ENCODE results near the gene FIBCD1. TPM values are rescaled to one million over a fixed set of nuclear protein-coding genes. Genes with fewer than 3 reads are reported as not detected.

Gene FIBCD1
- total RNA-seq, 4 donors from 2014 or later, result not detected

DNA sequence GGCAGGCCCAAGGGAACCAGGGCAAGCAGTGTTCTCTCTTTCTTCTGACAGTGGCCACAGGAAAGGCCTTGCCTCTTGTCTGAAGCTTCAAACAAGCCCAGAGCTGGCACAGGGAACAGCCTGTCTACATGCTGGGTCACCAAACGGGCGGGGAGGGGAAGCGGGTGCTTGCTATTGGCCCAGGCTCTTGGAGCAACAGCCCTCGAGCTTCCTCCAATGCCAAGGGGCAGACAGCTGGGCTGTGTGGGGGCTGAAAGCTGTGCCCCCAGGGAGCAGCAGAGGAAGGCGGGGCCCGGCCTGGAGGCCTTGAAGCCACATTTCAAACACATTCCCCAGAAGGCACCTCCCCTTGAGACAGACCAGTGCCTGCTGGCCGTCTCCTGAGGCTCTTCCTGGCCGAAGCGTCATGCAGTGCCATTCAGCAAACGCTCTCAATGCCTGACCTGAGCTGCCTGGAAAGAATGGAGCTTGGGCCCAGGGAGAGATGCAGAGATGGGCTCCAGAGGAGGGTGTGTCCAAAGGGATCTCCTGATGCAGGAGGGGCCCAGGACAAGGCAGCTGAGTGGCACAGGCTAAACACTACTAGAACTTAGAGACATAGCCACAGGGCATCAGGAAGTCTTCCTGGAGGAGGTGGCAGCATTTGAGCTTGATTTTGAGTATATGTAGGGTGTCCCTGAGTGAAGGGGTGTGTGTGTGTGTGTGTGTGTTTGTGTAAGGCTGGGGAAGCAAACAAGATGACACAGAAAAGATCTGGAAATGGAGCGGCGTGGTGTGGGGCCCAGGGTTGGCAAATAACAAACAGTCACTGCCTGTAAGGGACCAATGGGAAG is 2.5 kb downstream of the FIBCD1 start:
- intact Hi-C loops (cut with DNase I), result loop anchor here (10.0 kb wide), 2 partner anchors 162 to 232 kb away; no protein-coding TSS in a partner anchor
- Histone ChIP-seq H3K9me3 (no peaks in the 10 kb centered on the region), H3K27me3 (peaks cover 22 to 100% (median 31%) of the 10 kb centered on the region in 4 donors), H3K27ac (peak overlapping the region in 1 of 4 donors; percentile 2), H3K36me3 (no peaks in the 10 kb centered on the region), H3K4me1 (peaks cover 25 to 85% (median 32%) of the 10 kb centered on the region in 3 donors), H3K4me3 (no peak overlapping the region)
- TF ChIP-seq, protein P1, sequence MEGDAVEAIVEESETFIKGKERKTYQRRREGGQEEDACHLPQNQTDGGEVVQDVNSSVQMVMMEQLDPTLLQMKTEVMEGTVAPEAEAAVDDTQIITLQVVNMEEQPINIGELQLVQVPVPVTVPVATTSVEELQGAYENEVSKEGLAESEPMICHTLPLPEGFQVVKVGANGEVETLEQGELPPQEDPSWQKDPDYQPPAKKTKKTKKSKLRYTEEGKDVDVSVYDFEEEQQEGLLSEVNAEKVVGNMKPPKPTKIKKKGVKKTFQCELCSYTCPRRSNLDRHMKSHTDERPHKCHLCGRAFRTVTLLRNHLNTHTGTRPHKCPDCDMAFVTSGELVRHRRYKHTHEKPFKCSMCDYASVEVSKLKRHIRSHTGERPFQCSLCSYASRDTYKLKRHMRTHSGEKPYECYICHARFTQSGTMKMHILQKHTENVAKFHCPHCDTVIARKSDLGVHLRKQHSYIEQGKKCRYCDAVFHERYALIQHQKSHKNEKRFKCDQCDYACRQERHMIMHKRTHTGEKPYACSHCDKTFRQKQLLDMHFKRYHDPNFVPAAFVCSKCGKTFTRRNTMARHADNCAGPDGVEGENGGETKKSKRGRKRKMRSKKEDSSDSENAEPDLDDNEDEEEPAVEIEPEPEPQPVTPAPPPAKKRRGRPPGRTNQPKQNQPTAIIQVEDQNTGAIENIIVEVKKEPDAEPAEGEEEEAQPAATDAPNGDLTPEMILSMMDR (IDR thresholded peaks at IDR 0.05), result no peak
- TF ChIP-seq POLR2A (IDR thresholded peaks at IDR 0.05), result no peak
- WGBS, 2 donors, result 42 to 100% methylated on average over 2 to 7 of the region's 12 CpGs
- no peak for DNase-seq

DNA sequence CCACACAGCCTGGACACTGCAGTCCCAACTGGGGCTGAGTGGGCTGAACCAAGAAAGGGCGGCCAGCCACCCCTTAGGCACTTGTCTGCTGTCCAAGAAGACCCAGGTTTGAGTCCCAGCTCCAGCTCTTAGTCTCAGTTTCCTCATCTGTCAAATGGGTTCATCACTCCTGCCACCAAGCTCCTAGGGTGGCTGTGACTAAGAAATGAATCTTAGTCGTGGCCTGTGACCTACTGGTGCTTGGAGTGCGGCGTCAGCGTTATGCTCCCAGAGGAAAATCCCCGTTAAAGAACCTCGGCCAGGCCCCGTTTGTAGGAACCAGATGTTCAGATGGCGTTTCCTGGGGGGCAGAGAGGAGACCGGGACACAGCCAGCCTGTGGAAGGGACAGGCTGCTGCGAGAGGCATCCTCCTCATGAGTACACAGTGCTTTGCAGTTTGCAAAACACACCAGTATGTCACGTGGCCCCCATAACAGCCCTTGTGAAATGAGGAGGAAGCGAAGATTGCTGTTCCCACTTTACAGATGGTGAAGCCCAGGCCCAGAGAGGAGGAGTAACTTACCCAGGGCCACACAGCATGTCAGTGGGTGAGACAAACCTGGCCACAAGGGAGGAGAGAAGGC is 3.3 kb downstream of the FIBCD1 start:
- no peak for DNase-seq
- Histone ChIP-seq H3K27ac (peak overlapping the region in 1 of 4 donors; percentile 2), H3K4me1 (peaks cover 22 to 83% (median 33%) of the 10 kb centered on the region in 3 donors), H3K27me3 (peaks cover 20 to 100% (median 31%) of the 10 kb centered on the region in 4 donors), H3K36me3 (no peaks in the 10 kb centered on the region), H3K9me3 (no peaks in the 10 kb centered on the region), H3K4me3 (no peak overlapping the region)
- intact Hi-C loops (cut with DNase I), result loop anchor here (10.0 kb wide), 2 partner anchors 161 to 231 kb away; no protein-coding TSS in a partner anchor
- TF ChIP-seq, protein P1 (IDR thresholded peaks at IDR 0.05), result no peak
- WGBS, 2 donors, result 70 to 75% methylated on average over 11 of the region's 13 CpGs

DNA sequence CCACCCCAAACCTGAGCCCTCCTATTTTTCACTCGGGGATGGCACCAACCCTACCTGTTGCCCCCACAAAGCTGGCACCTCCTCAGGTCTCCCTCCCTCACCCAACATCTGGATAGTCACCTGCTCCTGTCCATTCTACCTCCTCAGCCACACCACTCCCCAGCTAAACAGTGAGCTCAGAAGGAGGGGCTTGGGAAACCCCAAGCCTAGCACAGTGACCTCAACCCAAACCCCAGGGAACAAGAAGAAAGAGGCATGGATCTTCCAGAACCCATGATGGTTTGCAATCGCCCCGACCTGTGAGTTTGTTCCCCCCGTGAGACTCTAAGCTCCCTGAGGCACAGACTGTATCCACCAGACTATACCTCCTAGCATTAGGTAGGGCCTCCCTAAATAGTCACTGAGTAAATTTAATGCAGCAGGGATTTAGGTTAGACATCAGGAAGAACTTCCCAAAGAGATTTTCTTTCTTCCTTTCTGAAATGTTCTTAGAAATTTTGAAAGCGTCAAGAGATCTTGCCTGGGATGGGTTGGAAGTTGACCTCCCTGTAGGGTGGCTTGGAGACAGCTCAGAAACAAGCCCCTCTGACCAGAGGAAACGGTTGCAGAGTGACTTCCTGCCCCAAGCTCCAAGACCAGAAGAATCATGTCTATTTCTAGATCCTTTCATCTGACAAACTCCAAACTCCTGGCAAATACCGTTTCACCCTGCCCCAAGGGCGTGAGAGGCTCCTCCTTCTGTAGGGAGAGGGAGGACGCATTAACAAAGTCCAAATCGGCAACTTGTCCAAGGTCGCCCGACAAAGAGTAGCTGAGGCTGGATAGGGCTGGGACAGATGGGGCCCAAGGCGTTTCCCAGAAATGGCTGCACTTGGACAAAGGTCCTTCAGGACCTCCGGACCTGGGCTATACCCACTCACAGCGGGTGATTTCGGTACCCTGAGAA is 4.1 kb downstream of the FIBCD1 start:
- intact Hi-C loops (cut with DNase I), result loop anchor here (10.0 kb wide), 2 partner anchors 160 to 230 kb away; no protein-coding TSS in a partner anchor
- TF ChIP-seq, protein P1 (IDR thresholded peaks at IDR 0.05), result no peak
- TF ChIP-seq POLR2A (IDR thresholded peaks at IDR 0.05), result no peak
- H3K4me1 ChIP-seq, result peaks cover 14 to 75% (median 26%) of the 10 kb centered on the region in 3 donors
- no peak overlapping the region for H3K27ac ChIP-seq
- WGBS, 2 donors, result 45 to 75% methylated on average over 6 to 13 of the region's 16 CpGs
- H3K9me3 ChIP-seq, result no peaks in the 10 kb centered on the region
- no peak overlapping the region for H3K4me3 ChIP-seq
- no peaks in the 10 kb centered on the region for H3K36me3 ChIP-seq
- no peak for DNase-seq
- H3K27me3 ChIP-seq, result peaks cover 13 to 100% (median 27%) of the 10 kb centered on the region in 4 donors

DNA sequence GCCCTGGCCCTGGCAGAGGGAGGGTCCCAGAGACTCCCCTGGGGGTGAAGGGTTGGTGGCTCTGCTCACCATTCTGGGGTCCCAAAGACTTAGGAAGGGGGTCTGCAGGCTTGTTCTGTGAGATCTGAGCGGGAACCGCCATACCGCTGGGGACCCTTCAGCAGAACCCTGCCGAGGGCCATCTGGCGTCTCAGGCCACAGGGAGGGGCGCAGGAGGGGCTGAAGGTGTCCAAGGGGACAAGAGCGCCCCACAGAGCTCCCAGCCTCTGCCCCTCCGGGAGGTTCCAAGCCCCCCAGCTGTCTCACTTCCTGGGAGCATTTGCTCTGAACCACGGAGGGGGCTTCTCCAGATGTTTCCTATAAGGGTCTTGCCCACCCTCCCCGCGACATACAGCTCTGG is 4.8 kb downstream of the FIBCD1 start:
- intact Hi-C loops (cut with DNase I), result loop anchor here (10.0 kb wide), 2 partner anchors 159 to 229 kb away; no protein-coding TSS in a partner anchor
- H3K27ac ChIP-seq, result no peak overlapping the region
- DNase-seq, result no peak
- TF ChIP-seq, protein P1 (IDR thresholded peaks at IDR 0.05), result no peak
- TF ChIP-seq POLR2A (IDR thresholded peaks at IDR 0.05), result no peak
- H3K4me1 ChIP-seq, result peaks cover 10 to 68% (median 19%) of the 10 kb centered on the region in 3 donors
- 20 to 50% methylated on average over 1 to 2 of the region's 11 CpGs for WGBS, 2 donors
- H3K4me3 ChIP-seq, result no peak overlapping the region
- no peaks in the 10 kb centered on the region for H3K9me3 ChIP-seq
- H3K27me3 ChIP-seq, result peaks cover 13 to 100% (median 24%) of the 10 kb centered on the region in 4 donors
- H3K36me3 ChIP-seq, result no peaks in the 10 kb centered on the region
